H1 (cell line): ENCODE results near the gene GBA2. TPM values are rescaled to one million over a fixed set of nuclear protein-coding genes. Genes with fewer than 3 reads are reported as not detected.
A peak's percentile ranks its signal among the peaks of the same experiment; 100 is the strongest.

ENCODE experiments used
- CTCF ChIA-PET: fragments of 300-600 bp; sonication (Branson Sonifier 250); formaldehyde crosslinking; loops from one replicate; lab custom pipeline; 2021; ENCODE audit not compliant: partially characterized antibody; lab: Charles Lee
- POLR2A ChIA-PET: fragments of 300-600 bp; sonication (Branson Sonifier 250); formaldehyde crosslinking; loops from one replicate; lab custom pipeline; 2021; ENCODE audit warnings: inconsistent platforms; ENCODE audit not compliant: partially characterized antibody; lab: Charles Lee
- DNase-seq, 2 experiments: peaks; one replicate each; pipeline versions ENCODE4 v3.0.0 to v3.0.0-alpha.2; 2010 to 2022; ENCODE audit warnings: low spot score in 2 of 2, low read depth in 1 of 2, mixed read lengths in 1 of 2
- FAIRE-seq: peaks from 2 replicates; lab custom pipeline; 2011; peaks lifted over from hg19 to GRCh38; lab: Jason Lieb, UNC
- H2AFZ ChIP-seq: 2 replicates; pipeline ENCODE4 v1.8.1; 2012; ENCODE audit warnings: low read length, inconsistent platforms
- H2AK5ac ChIP-seq: 2 replicates; pipeline ENCODE4 v1.6.1; 2013; ENCODE audit warnings: low read depth, low read length
- H2BK120ac ChIP-seq: replicated peaks from 2 replicates; pipeline ENCODE3; 2013; ENCODE audit warnings: low read depth, low read length, inconsistent platforms
- H2BK12ac ChIP-seq: 2 replicates; pipeline ENCODE4 v1.6.1; 2013; ENCODE audit warnings: low read depth, low read length
- H2BK15ac ChIP-seq: 2 replicates; pipeline ENCODE4 v1.6.1; 2013; ENCODE audit warnings: low read length
- H2BK20ac ChIP-seq: 2 replicates; pipeline ENCODE4 v1.6.1; 2013; ENCODE audit warnings: low read length
- H2BK5ac ChIP-seq: 2 replicates; pipeline ENCODE4 v1.6.1; 2013; ENCODE audit warnings: low read depth, low read length
- H3K14ac ChIP-seq: 2 replicates; pipeline ENCODE4 v1.6.1; 2013; ENCODE audit warnings: inconsistent platforms; ENCODE audit not compliant: insufficient read length
- H3K18ac ChIP-seq: 2 replicates; pipeline ENCODE4 v1.6.1; 2013; ENCODE audit warnings: low read length; ENCODE audit errors: extremely low read depth
- H3K23ac ChIP-seq: 2 replicates; pipeline ENCODE4 v1.6.1; 2013; ENCODE audit warnings: inconsistent platforms; ENCODE audit not compliant: insufficient read length
- H3K23me2 ChIP-seq: 2 replicates; pipeline ENCODE4 v1.6.1; 2013; ENCODE audit warnings: low read depth, low read length
- H3K27ac ChIP-seq: 2 replicates; pipeline ENCODE4 v1.6.1; 2011; ENCODE audit warnings: low read depth, low read length, inconsistent platforms
- H3K27me3 ChIP-seq, 4 experiments: replicated peaks in 1 of 4; 1 replicate in 1 of 4; 2 replicates in 3 of 4; pipeline versions ENCODE4 v1.6.1 to v1.8.1; 2011 to 2013; ENCODE audit warnings: low read length in 3 of 4, mild to moderate bottlenecking in 3 of 4, inconsistent platforms in 2 of 4, mixed read lengths in 2 of 4, moderate library complexity in 1 of 4; ENCODE audit not compliant: control insufficient read depth in 3 of 4, insufficient read depth in 3 of 4; ENCODE audit errors: extremely low read depth in 1 of 4
- H3K36me3 ChIP-seq, 4 experiments: 2 replicates each; pipeline versions ENCODE4 v1.6.1 to v1.8.1; 2011 to 2013; ENCODE audit warnings: mild to moderate bottlenecking in 4 of 4, low read length in 3 of 4, moderate library complexity in 2 of 4, control low read depth in 1 of 4, inconsistent platforms in 1 of 4; ENCODE audit not compliant: insufficient read depth in 4 of 4, control insufficient read depth in 2 of 4
- H3K4ac ChIP-seq: replicated peaks from 2 replicates; pipeline ENCODE3; 2013; ENCODE audit warnings: low read length, low read depth, mixed read lengths, inconsistent platforms; ENCODE audit not compliant: insufficient read length
- H3K4me1 ChIP-seq, 4 experiments: replicated peaks in 1 of 4; 1 replicate in 1 of 4; 2 replicates in 3 of 4; pipeline versions ENCODE4 v1.6.1 to v1.8.1; 2011 to 2013; ENCODE audit warnings: low read length in 3 of 4, inconsistent platforms in 2 of 4, mixed read lengths in 1 of 4; ENCODE audit not compliant: insufficient read depth in 4 of 4, control insufficient read depth in 3 of 4
- H3K4me2 ChIP-seq, 2 experiments: 2 replicates each; pipeline versions ENCODE4 v1.6.1 to v1.8.1; 2011 to 2013; ENCODE audit warnings: low read depth in 2 of 2, low read length in 2 of 2, control low read depth in 1 of 2, inconsistent platforms in 1 of 2, mild to moderate bottlenecking in 1 of 2; ENCODE audit not compliant: insufficient read depth in 1 of 2
- H3K4me3 ChIP-seq, 4 experiments: fragments of 200-600, 300-600 bp in 1 of 4; sonication (generic), shearing (Covaris generic), sonication (Bioruptor Twin) in 1 of 4; 2 replicates each; pipeline versions ENCODE4 v1.5.1 to v1.8.1; 2011 to 2016; ENCODE audit warnings: low read length in 4 of 4, low read depth in 3 of 4, control low read depth in 2 of 4, inconsistent platforms in 2 of 4, mild to moderate bottlenecking in 2 of 4, mixed read lengths in 1 of 4, moderate library complexity in 1 of 4; ENCODE audit not compliant: insufficient read depth in 2 of 4; ENCODE audit errors: extremely low read depth in 1 of 4
- H3K56ac ChIP-seq: replicated peaks from 2 replicates; pipeline ENCODE3; 2013; ENCODE audit warnings: low read depth, mild to moderate bottlenecking, mixed read lengths, low read length, inconsistent platforms; ENCODE audit not compliant: insufficient read length
- H3K79me1 ChIP-seq: 2 replicates; pipeline ENCODE4 v1.6.1; 2013; ENCODE audit warnings: low read depth, low read length, control low read depth
- H3K79me2 ChIP-seq, 2 experiments: 2 replicates each; pipeline versions ENCODE4 v1.6.1 to v1.8.1; 2012 to 2013; ENCODE audit warnings: low read length in 2 of 2, mild to moderate bottlenecking in 2 of 2, inconsistent platforms in 1 of 2; ENCODE audit not compliant: insufficient read depth in 2 of 2, control insufficient read depth in 1 of 2
- H3K9ac ChIP-seq, 4 experiments: replicated peaks in 1 of 4; 1 replicate in 1 of 4; 2 replicates in 3 of 4; pipeline versions ENCODE4 v1.6.1 to v1.8.1; 2011 to 2013; ENCODE audit warnings: low read depth in 3 of 4, low read length in 3 of 4, control low read depth in 2 of 4, mild to moderate bottlenecking in 2 of 4, moderate library complexity in 2 of 4, inconsistent platforms in 1 of 4; ENCODE audit errors: extremely low read depth in 1 of 4
- H3K9me3 ChIP-seq, 2 experiments: 2 replicates each; pipeline versions ENCODE4 v1.6.1 to v1.8.1; 2012 to 2013; ENCODE audit warnings: mild to moderate bottlenecking in 2 of 2, moderate library complexity in 2 of 2, control low read depth in 1 of 2, inconsistent platforms in 1 of 2, low read depth in 1 of 2, low read length in 1 of 2, mixed read lengths in 1 of 2; ENCODE audit not compliant: insufficient read depth in 2 of 2
- H4K20me1 ChIP-seq, 2 experiments: replicated peaks in 1 of 2; 2 replicates each; pipeline versions ENCODE3 to v1.8.1; 2011 to 2013; ENCODE audit warnings: inconsistent platforms in 2 of 2, low read length in 2 of 2, mild to moderate bottlenecking in 1 of 2; ENCODE audit not compliant: insufficient read depth in 2 of 2, control insufficient read depth in 1 of 2
- H4K5ac ChIP-seq: 2 replicates; pipeline ENCODE4 v1.6.1; 2013; ENCODE audit warnings: low read length, low read depth, mixed read lengths, inconsistent platforms; ENCODE audit not compliant: insufficient read length
- H4K8ac ChIP-seq: 2 replicates; pipeline ENCODE4 v1.8.0; 2013; ENCODE audit warnings: mild to moderate bottlenecking, moderate library complexity, low read length, inconsistent platforms; ENCODE audit not compliant: insufficient read depth; ENCODE audit errors: extremely low read depth
- H4K91ac ChIP-seq: replicated peaks from 2 replicates; pipeline ENCODE3; 2013; ENCODE audit warnings: low read length, mixed read lengths, inconsistent platforms; ENCODE audit not compliant: insufficient read length
- BACH1 ChIP-seq: IDR thresholded peaks from 2 replicates; pipeline ENCODE4 v1.6.1; 2012; ENCODE audit warnings: low read length, improper control_type of control experiment
- CTCF ChIP-seq, 3 experiments: IDR thresholded peaks; 1 replicate in 2 of 3; 2 replicates in 1 of 3; pipeline versions ENCODE4 v1.5.1 to v1.6.1; 2011; ENCODE audit warnings: low read length in 3 of 3, mild to moderate bottlenecking in 3 of 3, inconsistent platforms in 2 of 3, low read depth in 1 of 3, moderate library complexity in 1 of 3; ENCODE audit not compliant: insufficient read depth in 1 of 3; ENCODE audit errors: control extremely low read depth in 1 of 3
- EP300 ChIP-seq, 2 experiments: IDR thresholded peaks; 1 replicate in 1 of 2; 2 replicates in 1 of 2; pipeline ENCODE4 v1.6.1; 2011 to 2012; ENCODE audit warnings: low read depth in 2 of 2, low read length in 2 of 2, mild to moderate bottlenecking in 2 of 2, borderline replicate concordance in 1 of 2, inconsistent platforms in 1 of 2, moderate library complexity in 1 of 2
- GABPA ChIP-seq: IDR thresholded peaks from 2 replicates; pipeline ENCODE4 v1.6.1; 2011; ENCODE audit warnings: mild to moderate bottlenecking, low read length, moderate library complexity, borderline replicate concordance; ENCODE audit not compliant: insufficient read depth
- MAFK ChIP-seq: IDR thresholded peaks from 2 replicates; pipeline ENCODE4 v1.6.1; 2012; ENCODE audit warnings: low read depth, mild to moderate bottlenecking, improper control_type of control experiment, low read length
- SIN3A ChIP-seq, 2 experiments: IDR thresholded peaks in 1 of 2; conservative IDR thresholded peaks in 1 of 2; 2 replicates each; pipeline ENCODE4 v1.6.1; 2011 to 2012; ENCODE audit warnings: low read length in 2 of 2, improper control_type of control experiment in 1 of 2, low read depth in 1 of 2, mild to moderate bottlenecking in 1 of 2
- SIX5 ChIP-seq: IDR thresholded peaks from 2 replicates; pipeline ENCODE4 v1.6.1; 2011; ENCODE audit warnings: mild to moderate bottlenecking, low read depth, low read length
- WGBS, 2 experiments: shearing (Covaris generic) in 1 of 2; methylation state at CpG; one replicate each; pipeline versions ENCODE4 v1.1.6 to v1.1.7; 2013 to 2015; ENCODE audit warnings: low lambda C conversion rate in 2 of 2, mixed read lengths in 2 of 2, inconsistent platforms in 1 of 2, low coverage in 1 of 2, missing lambda C conversion rate in 1 of 2; ENCODE audit not compliant: insufficient replicate concordance in 2 of 2, insufficient coverage in 1 of 2, insufficient read length in 1 of 2; ENCODE audit errors: extremely low coverage in 1 of 2, missing lambda C conversion rate in 1 of 2; 5-methylcytosine and 5-hydroxymethylcytosine counted together
- polyA plus RNA-seq, 7 experiments: library from polyadenylated mRNA; depleted of rRNA in 3 of 7; stranded (reverse) in 5 of 7; unstranded in 2 of 7; fragments of >200 nt in 5 of 7; fragments of 200-250 nt in 2 of 7; gene quantifications; 1 replicate in 5 of 7; 2 replicates in 1 of 7; 4 replicates in 1 of 7; pipeline versions ENCODE4 v1.2.1 to v1.2.3, GENCODE V29; 2011 to 2013; ENCODE audit warnings: missing spikeins in 2 of 7, mixed read lengths in 2 of 7
- total RNA-seq: library from RNA; stranded (reverse); fragmentation: NEBNext Ultra II Directional; extraction: Animal tissue kit (Norgen Biotek cat#: 25700); gene quantifications from 2 replicates; pipeline ENCODE4 v1.2.1, GENCODE V29; 2021

GBA2 gene
- total and polyA plus RNA-seq, 2 of the 8 experiments (the other 6 are each of a cell fraction or from before 2014, with no cell fraction given) = 64.2 to 71.9 TPM

GRCh38 chr9:35732185-35732799, 16.7 kb downstream of the GBA2 start, which contains the start of the genes CREB3 and TLN1:
CREB3 (plus strand) TSS chr9:35732666; CDS start chr9:35732773, 107 bp downstream.
TLN1 (minus strand) TSS chr9:35732195; CDS start chr9:35725694, 6,501 bp downstream.
- Histone ChIP-seq H3K9ac (peak within 1 kb of the TSS; percentile 59 to 85 (median 68)), H3K27me3 (no peaks in the 10 kb centered on the region), H4K20me1 (peaks cover 2 to 9% of the 10 kb centered on the region in 2 experiments), H3K23me2 (peaks cover 15% of the 10 kb centered on the region; the same call in 1 of the 2 replicates), H3K9me3 (no peaks in the 10 kb centered on the region), H4K8ac (peak within 1 kb of the TSS; percentile 82), H4K91ac (no peak within 1 kb of the TSS), H3K4me2 (peak within 1 kb of the TSS; percentile 92 to 94), H2BK5ac (peak within 1 kb of the TSS; percentile 67; the same call in 1 of the 2 replicates), H2AFZ (peak within 1 kb of the TSS; percentile 60), H3K56ac (peak within 1 kb of the TSS; percentile 71), H2BK15ac (no peak within 1 kb of the TSS; the same call in 1 of the 2 replicates), H3K4ac (peak within 1 kb of the TSS; percentile 12), H3K36me3 (peaks cover 4 to 23% (median 14%) of the 10 kb centered on the region in 4 experiments), H2BK120ac (no peak within 1 kb of the TSS), H3K4me3 (peak within 1 kb of the TSS; percentile 79 to 96 (median 90)), H3K14ac (no peak within 1 kb of the TSS), H4K5ac (peak within 1 kb of the TSS; percentile 23), H2BK12ac (no peak within 1 kb of the TSS), H2AK5ac (no peak within 1 kb of the TSS), H3K18ac (peak within 1 kb of the TSS; percentile 28; the same call in 1 of the 2 replicates), H3K4me1 (peaks cover 21 to 42% (median 26%) of the 10 kb centered on the region in 4 experiments), H3K27ac (peak within 1 kb of the TSS; percentile 55), H3K79me2 (peaks cover 2 to 47% of the 10 kb centered on the region in 2 experiments), H3K79me1 (peaks cover 13% of the 10 kb centered on the region), H3K23ac (no peak within 1 kb of the TSS), H2BK20ac (no peak within 1 kb of the TSS)
- POLR2A ChIA-PET = interaction anchor here (0.5 to 11.1 kb wide), 28 partner anchors 9 to 1077 kb away, joined by 3 to 158 read pairs (median 4); partner anchors contain the start of genes ARHGEF39, CCDC107, GBA2 and HINT2
- 0% methylated on average over 31 of the region's 49 CpGs; no CpG with 5 or more reads in 1 of the 2 experiments for WGBS, 2 experiments
- DNase-seq (peak; percentile 90 to 94), FAIRE-seq (no peak)
- CTCF ChIA-PET = interaction anchor here (0.8 to 16.0 kb wide), 21 partner anchors 9 to 291 kb away, joined by 3 to 198 read pairs (median 4); partner anchors contain the start of genes ARHGEF39, CCDC107, GBA2 and MSMP
- TF ChIP-seq SIN3A (conservative IDR thresholded peaks at IDR 0.05 in 1 of 2, IDR thresholded peaks at IDR 0.05 in 1 of 2; ENCODE audit: low read depth in 1 of 2, low read length in 2 of 2) (peak in 1 of 2 experiments; percentile 85; a peak in 1 of 4 replicates), CTCF (IDR thresholded peaks at IDR 0.05; ENCODE audit: control extremely low read depth in 1 of 3, insufficient read depth in 1 of 3, low read depth in 1 of 3, low read length in 3 of 3) (0 out of 4 replicates have a peak, but pooled peaks of 1 of the 3 experiments have one; percentile 11), SIX5 (peak; percentile 59), GABPA (peak; percentile 87), MAFK (no peak), EP300 (IDR thresholded peaks at IDR 0.05; ENCODE audit: borderline replicate concordance in 1 of 2, low read depth in 2 of 2, low read length in 2 of 2) (0 out of 3 replicates have a peak, but pooled peaks of 1 of the 2 experiments have one; percentile 7), BACH1 (peak; percentile 28; the same call in 1 of the 2 replicates)
